Breast epithelium (tissue), 4 donors: ENCODE measurements around the gene SMYD2. TPM values are rescaled to one million over a fixed set of nuclear protein-coding genes. Genes with fewer than 3 reads are reported as not detected.

Experiments
- DNase-seq, 2 donors: peaks; one replicate each; pipeline ENCODE4 v3.0.0-alpha.2; 2019; ENCODE audit warnings: low spot score in 2 of 2
- H3K27ac ChIP-seq, 2 donors: fragments of 200-600 bp; sonication (generic) in 1 of 2; one replicate each; pipeline ENCODE4 v1.5.1; 2016 to 2019; ENCODE audit warnings: mild to moderate bottlenecking in 1 of 2
- H3K27me3 ChIP-seq, 2 donors: fragments of 200-600 bp; sonication (generic) in 1 of 2; one replicate each; pipeline versions ENCODE4 v1.5.1 to v1.6.0; 2017 to 2019; ENCODE audit warnings: control low read depth in 1 of 2, mild to moderate bottlenecking in 1 of 2
- H3K36me3 ChIP-seq: fragments of 200-600 bp; one replicate; pipeline ENCODE4 v1.5.1; 2019
- H3K4me1 ChIP-seq, 2 donors: fragments of 200-600 bp; sonication (generic); one replicate each; pipeline ENCODE4 v1.5.1; 2016 to 2019; ENCODE audit warnings: control low read depth in 1 of 2
- H3K4me3 ChIP-seq, 3 donors: fragments of 200-600 bp; sonication (generic); 1 replicate in 2 of 3; 2 replicates in 1 of 3; pipeline ENCODE4 v1.5.1; 2016 to 2019; ENCODE audit warnings: mild to moderate bottlenecking in 3 of 3, moderate library complexity in 2 of 3
- H3K9me3 ChIP-seq, 2 donors: fragments of 200-600 bp; sonication (generic) in 1 of 2; one replicate each; pipeline ENCODE4 v1.5.1; 2016 to 2019; ENCODE audit warnings: control low read depth in 1 of 2
- POLR2A ChIP-seq: fragments of 450-650 bp; IDR thresholded peaks from one replicate; pipeline ENCODE4 v1.6.1; 2016; ENCODE audit warnings: antibody characterized with exemption, mild to moderate bottlenecking, moderate library complexity
- POLR2AphosphoS5 ChIP-seq, 3 donors: sonication (generic); formaldehyde crosslinking; IDR thresholded peaks; one replicate each; pipeline ENCODE4 v1.6.1; 2017; ENCODE audit warnings: antibody characterized with exemption in 3 of 3
- intact Hi-C: fragments of 100-400 bp; cut with DNase I; formaldehyde crosslinking; loops from one replicate; pipeline ENCODE4 v1.15.1; 2023; ENCODE audit warnings: low total_unique reads
- total RNA-seq, 3 donors: library from RNA; depleted of rRNA; stranded (reverse); fragments of >200 nt; gene quantifications; one replicate each; pipeline ENCODE4 v1.1.0, GENCODE V29; 2016
- TF ChIP-seq, protein P1 (sequence below), 3 donors: fragments of 450-650 bp; IDR thresholded peaks; one replicate each; pipeline ENCODE4 v1.5.1; 2016 to 2017; ENCODE audit warnings: antibody characterized with exemption in 3 of 3, mild to moderate bottlenecking in 3 of 3, moderate library complexity in 3 of 3

Gene SMYD2
- total RNA-seq, 3 donors from 2014 or later: 30.9 to 37.3 (median 37.0) TPM

DNA sequence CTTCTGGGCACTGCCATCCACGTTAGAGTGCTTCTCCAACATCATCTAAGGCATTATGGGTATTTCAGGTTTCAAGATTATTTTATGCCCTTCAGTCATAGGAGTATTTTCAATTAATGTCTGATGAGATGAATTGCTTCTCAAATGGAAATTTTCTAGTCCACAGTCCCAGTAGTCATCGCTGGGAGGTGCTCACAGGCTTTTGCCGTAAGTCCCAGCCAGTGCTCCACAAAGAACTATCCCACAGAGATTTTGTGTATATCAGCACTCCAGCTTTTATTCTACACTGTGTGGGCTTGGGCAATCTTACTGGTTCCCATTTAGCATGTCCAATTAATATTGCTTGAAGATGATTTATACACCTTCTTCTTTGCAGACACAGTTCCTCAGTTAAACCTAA, 61.0 kb downstream of the SMYD2 start:
- Histone ChIP-seq H3K4me1 (no peaks in the 10 kb centered on the region), H3K27ac (no peak overlapping the region), H3K36me3 (no peaks in the 10 kb centered on the region), H3K4me3 (no peak overlapping the region), H3K27me3 (no peaks in the 10 kb centered on the region), H3K9me3 (peaks cover 0 to 5% of the 10 kb centered on the region in 2 donors)
- no peak for TF ChIP-seq POLR2A
- no peak for TF ChIP-seq POLR2AphosphoS5 (IDR thresholded peaks at IDR 0.05)
- TF ChIP-seq, protein P1, sequence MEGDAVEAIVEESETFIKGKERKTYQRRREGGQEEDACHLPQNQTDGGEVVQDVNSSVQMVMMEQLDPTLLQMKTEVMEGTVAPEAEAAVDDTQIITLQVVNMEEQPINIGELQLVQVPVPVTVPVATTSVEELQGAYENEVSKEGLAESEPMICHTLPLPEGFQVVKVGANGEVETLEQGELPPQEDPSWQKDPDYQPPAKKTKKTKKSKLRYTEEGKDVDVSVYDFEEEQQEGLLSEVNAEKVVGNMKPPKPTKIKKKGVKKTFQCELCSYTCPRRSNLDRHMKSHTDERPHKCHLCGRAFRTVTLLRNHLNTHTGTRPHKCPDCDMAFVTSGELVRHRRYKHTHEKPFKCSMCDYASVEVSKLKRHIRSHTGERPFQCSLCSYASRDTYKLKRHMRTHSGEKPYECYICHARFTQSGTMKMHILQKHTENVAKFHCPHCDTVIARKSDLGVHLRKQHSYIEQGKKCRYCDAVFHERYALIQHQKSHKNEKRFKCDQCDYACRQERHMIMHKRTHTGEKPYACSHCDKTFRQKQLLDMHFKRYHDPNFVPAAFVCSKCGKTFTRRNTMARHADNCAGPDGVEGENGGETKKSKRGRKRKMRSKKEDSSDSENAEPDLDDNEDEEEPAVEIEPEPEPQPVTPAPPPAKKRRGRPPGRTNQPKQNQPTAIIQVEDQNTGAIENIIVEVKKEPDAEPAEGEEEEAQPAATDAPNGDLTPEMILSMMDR (IDR thresholded peaks at IDR 0.05): no peak
- no peak for DNase-seq
- intact Hi-C loops: no loop called here

DNA sequence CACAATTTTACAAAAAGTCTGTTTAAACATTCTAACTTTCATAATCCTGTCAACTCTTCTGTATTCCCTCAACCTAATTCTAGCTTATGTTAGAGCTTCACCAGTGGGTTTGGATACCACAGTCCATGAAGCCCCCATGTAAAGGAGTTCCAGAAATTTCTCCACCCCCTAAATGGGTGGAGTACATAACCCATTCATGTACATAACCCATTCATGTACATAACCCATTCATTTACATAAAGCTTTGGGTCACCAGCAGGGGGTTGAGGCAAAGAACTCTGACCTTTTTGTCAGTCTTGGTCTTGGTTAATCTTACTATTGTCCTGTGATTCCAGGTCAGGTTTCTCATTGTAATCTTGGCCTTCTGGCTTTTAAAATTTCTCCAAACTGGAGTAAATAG, 61.6 kb downstream of the SMYD2 start:
- intact Hi-C loops: no loop called here
- H3K4me1 ChIP-seq: no peaks in the 10 kb centered on the region
- no peaks in the 10 kb centered on the region for H3K27me3 ChIP-seq
- no peak overlapping the region for H3K4me3 ChIP-seq
- TF ChIP-seq POLR2A: no peak
- TF ChIP-seq, protein P1 (IDR thresholded peaks at IDR 0.05): no peak
- no peak for TF ChIP-seq POLR2AphosphoS5 (IDR thresholded peaks at IDR 0.05)
- H3K9me3 ChIP-seq: peaks cover 0 to 5% of the 10 kb centered on the region in 2 donors
- H3K27ac ChIP-seq: no peak overlapping the region
- DNase-seq: no peak
- H3K36me3 ChIP-seq: no peaks in the 10 kb centered on the region

DNA sequence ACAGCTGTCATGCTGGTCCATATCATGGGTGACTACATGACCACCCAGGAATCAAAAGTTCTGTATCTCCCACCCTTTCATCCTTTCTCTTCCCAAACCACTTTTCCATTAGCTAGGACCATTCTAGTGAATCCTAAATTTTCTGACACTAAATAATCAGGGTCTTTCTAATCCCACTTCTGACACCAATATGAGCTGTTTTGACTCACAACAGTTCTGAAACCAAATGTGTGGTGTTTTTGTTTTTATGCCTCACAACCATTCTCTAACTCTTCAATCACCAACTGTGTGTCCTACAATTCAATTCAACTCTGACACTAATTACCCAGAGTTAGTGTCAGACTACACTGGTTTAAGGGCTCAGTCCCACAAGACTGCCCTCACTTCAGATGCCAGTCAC, 63.9 kb downstream of the SMYD2 start:
- no peak for DNase-seq
- no peaks in the 10 kb centered on the region for H3K36me3 ChIP-seq
- TF ChIP-seq, protein P1 (IDR thresholded peaks at IDR 0.05): no peak
- TF ChIP-seq POLR2A (no peak), POLR2AphosphoS5 (IDR thresholded peaks at IDR 0.05) (no peak)
- intact Hi-C loops: no loop called here
- H3K4me3 ChIP-seq: no peak overlapping the region
- no peak overlapping the region for H3K27ac ChIP-seq
- no peaks in the 10 kb centered on the region for H3K4me1 ChIP-seq
- H3K9me3 ChIP-seq: peaks cover 0 to 5% of the 10 kb centered on the region in 2 donors
- H3K27me3 ChIP-seq: no peaks in the 10 kb centered on the region

DNA sequence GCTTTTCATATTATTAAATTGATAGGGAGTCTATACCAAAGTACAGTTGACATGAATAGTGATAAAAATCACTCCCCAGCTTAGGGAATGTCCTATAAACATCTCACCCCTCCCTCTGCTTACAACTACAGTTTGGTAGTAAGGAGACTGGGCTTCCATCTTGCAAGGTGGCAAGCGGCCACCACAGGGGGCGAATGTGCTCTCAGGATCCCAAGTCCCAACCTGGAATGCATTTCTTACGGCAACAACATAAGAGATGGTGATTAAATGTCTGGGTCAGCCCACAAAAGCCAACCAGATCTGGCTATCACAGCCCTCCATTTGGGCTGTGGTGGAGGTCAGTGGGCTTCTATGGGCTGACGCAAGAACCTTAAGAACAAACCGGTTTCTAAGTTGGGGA, 68.0 kb downstream of the SMYD2 start:
- H3K27ac ChIP-seq: no peak overlapping the region
- intact Hi-C loops: no loop called here
- DNase-seq: no peak
- no peak overlapping the region for H3K4me3 ChIP-seq
- no peak for TF ChIP-seq POLR2A
- TF ChIP-seq, protein P1 (IDR thresholded peaks at IDR 0.05): no peak
- TF ChIP-seq POLR2AphosphoS5 (IDR thresholded peaks at IDR 0.05): no peak
- no peaks in the 10 kb centered on the region for H3K27me3 ChIP-seq
- no peaks in the 10 kb centered on the region for H3K4me1 ChIP-seq
- H3K9me3 ChIP-seq: peaks cover 0 to 5% of the 10 kb centered on the region in 2 donors
- H3K36me3 ChIP-seq: no peaks in the 10 kb centered on the region

DNA sequence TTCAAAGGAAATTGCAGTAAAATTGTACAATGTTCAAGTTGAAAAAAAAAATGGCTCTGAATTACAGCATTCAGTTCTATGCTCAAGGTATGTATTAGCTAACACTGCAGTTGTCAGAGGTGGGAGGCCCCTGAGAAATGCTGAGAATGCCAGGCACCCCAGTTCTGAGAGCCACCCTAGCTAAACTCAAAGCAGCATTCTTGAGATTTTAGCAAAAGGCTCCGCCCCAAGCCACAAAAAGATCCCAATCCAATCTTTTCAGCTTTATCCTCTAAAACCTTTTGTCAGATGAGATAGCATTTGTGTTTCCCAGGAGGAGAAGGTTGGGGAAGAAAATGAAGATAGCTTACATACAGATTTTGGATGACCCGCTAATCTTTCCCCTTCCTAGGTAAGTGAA, 68.8 kb downstream of the SMYD2 start:
- peaks cover 0 to 2% of the 10 kb centered on the region in 2 donors for H3K9me3 ChIP-seq
- no peak overlapping the region for H3K27ac ChIP-seq
- H3K36me3 ChIP-seq: no peaks in the 10 kb centered on the region
- no peak for DNase-seq
- intact Hi-C loops: no loop called here
- TF ChIP-seq, protein P1 (IDR thresholded peaks at IDR 0.05): no peak
- TF ChIP-seq POLR2A: no peak
- no peak for TF ChIP-seq POLR2AphosphoS5 (IDR thresholded peaks at IDR 0.05)
- H3K27me3 ChIP-seq: no peaks in the 10 kb centered on the region
- no peak overlapping the region for H3K4me3 ChIP-seq
- no peaks in the 10 kb centered on the region for H3K4me1 ChIP-seq
